WERI-Rb-1 (cell line): ENCODE data around the gene HPCAL1.
"Not testable (repeated sequence)": the region's sequence is repeated elsewhere in the genome, so short reads cannot be mapped to it uniquely, and the experiment has no call there.

ENCODE experiments used
- DNase-seq: peaks from one replicate; pipeline ENCODE4 v3.0.0-alpha.2; 2020
- H3K27ac ChIP-seq: fragments of 250-450 bp; sonication (Bioruptor Pico); 2 replicates; pipeline ENCODE4 v1.5.1; 2020; ENCODE audit warnings: mild to moderate bottlenecking, moderate library complexity
- H3K27me3 ChIP-seq: fragments of 250-450 bp; sonication (Bioruptor Pico); 2 replicates; pipeline ENCODE4 v1.5.1; 2021; ENCODE audit warnings: mild to moderate bottlenecking, low read depth, moderate library complexity; ENCODE audit not compliant: insufficient read depth, severe bottlenecking
- H3K36me3 ChIP-seq: fragments of 250-450 bp; sonication (Bioruptor Pico); 2 replicates; pipeline ENCODE4 v1.5.1; 2020; ENCODE audit warnings: mild to moderate bottlenecking, moderate library complexity
- H3K4me3 ChIP-seq: 2 replicates; pipeline ENCODE4 v1.5.1; 2011; ENCODE audit warnings: low read depth, mild to moderate bottlenecking, control low read depth, low read length
- H3K9me3 ChIP-seq: fragments of 250-450 bp; sonication (Bioruptor Pico); 2 replicates; pipeline ENCODE4 v1.5.1; 2021; ENCODE audit warnings: mild to moderate bottlenecking, moderate library complexity; ENCODE audit not compliant: severe bottlenecking
- CTCF ChIP-seq: IDR thresholded peaks from 2 replicates; pipeline ENCODE4 v1.5.1; 2011; ENCODE audit warnings: low read depth, mild to moderate bottlenecking, control low read depth, inconsistent platforms, low read length

Gene HPCAL1

DNA sequence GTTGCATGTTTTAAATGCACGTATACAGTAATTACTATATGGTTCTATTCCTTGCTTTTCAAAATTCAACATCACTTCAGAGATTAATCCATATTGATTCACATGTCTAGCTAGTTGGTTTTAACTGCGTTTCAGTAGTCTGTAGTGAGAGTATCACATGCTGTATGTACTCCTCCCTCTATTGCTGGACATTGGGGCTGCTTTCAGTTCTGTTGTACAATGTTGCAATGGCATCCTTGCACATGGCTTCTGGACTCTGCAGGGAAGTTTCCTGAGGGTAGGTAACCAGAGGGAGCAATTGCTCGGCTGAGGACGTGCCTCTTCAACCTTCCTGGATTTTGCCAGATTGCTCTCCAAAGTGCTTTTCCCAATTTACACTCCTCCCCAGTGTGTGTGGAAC lies 10.7 kb upstream of the HPCAL1 start:
- H3K27me3 ChIP-seq = no peaks in the 10 kb centered on the region
- TF ChIP-seq CTCF = no peak
- no peaks in the 10 kb centered on the region for H3K36me3 ChIP-seq
- H3K9me3 ChIP-seq = peaks cover 10% of the 10 kb centered on the region
- H3K27ac ChIP-seq = no peak overlapping the region
- no peak overlapping the region for H3K4me3 ChIP-seq
- DNase-seq = no peak

- DNase-seq = no peak
- TF ChIP-seq CTCF = no peak
- Histone ChIP-seq H3K27me3 (no peaks in the 10 kb centered on the region), H3K27ac (no peak overlapping the region), H3K4me3 (no peak overlapping the region), H3K36me3 (no peaks in the 10 kb centered on the region), H3K9me3 (peaks cover 12% of the 10 kb centered on the region)
These were observed 9.1 kb upstream of the HPCAL1 start for GRCh38 chr2:10293603-10294002.

DNA sequence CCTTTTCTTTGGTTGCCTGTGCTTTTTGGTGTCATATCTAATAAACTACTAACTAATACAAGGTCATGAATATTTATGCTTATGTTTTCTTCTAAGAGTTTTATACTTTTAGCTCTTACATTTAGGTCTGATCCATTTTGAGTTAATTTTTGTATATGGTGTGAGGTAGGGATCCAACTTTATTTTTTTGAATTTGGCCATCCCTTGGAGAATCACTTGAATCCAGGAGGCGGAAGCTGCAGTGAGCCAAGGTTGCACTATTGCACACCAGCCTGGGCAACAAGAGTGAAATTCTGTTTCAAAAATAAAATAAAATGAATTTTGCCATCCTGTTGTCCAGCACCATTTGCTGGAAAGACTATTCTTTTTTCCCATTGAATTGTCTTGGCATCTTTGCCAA lies 8.6 kb upstream of the HPCAL1 start:
- Histone ChIP-seq H3K27ac (no peak overlapping the region), H3K4me3 (no peak overlapping the region), H3K9me3 (peaks cover 16% of the 10 kb centered on the region), H3K27me3 (no peaks in the 10 kb centered on the region), H3K36me3 (no peaks in the 10 kb centered on the region)
- no peak for DNase-seq
- no peak for TF ChIP-seq CTCF

- H3K4me3 ChIP-seq, H3K27me3 ChIP-seq, H3K36me3 ChIP-seq, H3K27ac ChIP-seq, DNase-seq: not testable (repeated sequence)
- peaks cover 19% of the 10 kb centered on the region for H3K9me3 ChIP-seq
These were observed 7.1 kb upstream of the HPCAL1 start for GRCh38 chr2:10295649-10296048.

GRCh38 chr2:10296142-10296541 lies 6.6 kb upstream of the HPCAL1 start:
- TF ChIP-seq CTCF = no peak
- Histone ChIP-seq H3K36me3 (no peaks in the 10 kb centered on the region), H3K27ac (no peak overlapping the region), H3K4me3 (no peak overlapping the region), H3K9me3 (peaks cover 19% of the 10 kb centered on the region), H3K27me3 (no peaks in the 10 kb centered on the region)
- no peak for DNase-seq

DNA sequence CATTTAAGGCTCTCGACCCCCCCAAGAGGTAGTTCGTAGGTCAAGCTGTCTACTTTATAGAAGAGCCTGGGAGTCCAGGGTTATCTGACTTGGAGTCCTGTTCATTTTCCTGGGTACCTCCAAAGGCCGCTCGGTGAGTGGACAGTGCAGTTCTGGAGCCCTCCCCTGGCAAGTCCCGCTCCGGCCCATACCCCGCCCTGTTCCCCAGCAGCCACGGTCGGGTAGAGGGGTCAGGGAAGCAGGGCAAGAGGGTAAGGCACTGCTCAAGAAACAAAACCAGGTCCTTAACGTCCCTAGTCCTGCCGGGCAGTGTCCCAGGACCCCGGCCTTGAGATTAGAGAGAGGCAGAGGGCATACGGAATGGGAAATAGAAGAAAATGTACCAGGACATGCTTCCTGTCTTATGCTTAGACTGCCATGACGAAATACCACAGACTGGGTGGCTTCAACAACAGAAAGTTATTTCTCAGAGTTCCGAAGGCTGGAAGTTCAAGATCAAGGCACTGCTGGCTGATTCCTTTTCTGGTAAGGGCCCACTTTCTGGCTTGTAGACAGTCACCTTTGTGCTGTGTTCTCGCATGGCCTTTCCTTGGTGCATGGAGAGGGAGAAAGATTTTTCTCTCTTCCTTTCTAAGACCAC lies 5.4 kb upstream of the HPCAL1 start:
- no peaks in the 10 kb centered on the region for H3K27me3 ChIP-seq
- H3K27ac ChIP-seq = no peak overlapping the region
- H3K4me3 ChIP-seq = no peak overlapping the region
- no peak for TF ChIP-seq CTCF
- no peak for DNase-seq
- H3K36me3 ChIP-seq = no peaks in the 10 kb centered on the region
- H3K9me3 ChIP-seq = peaks cover 19% of the 10 kb centered on the region
